Mononuclear cell (primary cell): Measurements from ENCODE around the gene IFIT3. TPM values are rescaled to one million over a fixed set of nuclear protein-coding genes. Genes with fewer than 3 reads are reported as not detected.
"Not testable (repeated sequence)": the region's sequence is repeated elsewhere in the genome, so short reads cannot be mapped to it uniquely, and the experiment has no call there.

Experiments used
- H3K27me3 ChIP-seq: 2 replicates; pipeline ENCODE4 v1.6.0; 2011; ENCODE audit warnings: low read length, control low read depth; ENCODE audit not compliant: insufficient read depth
- H3K4me1 ChIP-seq: 2 replicates; pipeline ENCODE4 v1.5.1; 2011; ENCODE audit warnings: mild to moderate bottlenecking, low read length, control low read depth; ENCODE audit not compliant: insufficient read depth
- H3K4me3 ChIP-seq: 2 replicates; pipeline ENCODE4 v1.5.1; 2011; ENCODE audit warnings: mild to moderate bottlenecking, low read length, moderate library complexity
- H3K9me3 ChIP-seq: 2 replicates; pipeline ENCODE4 v1.5.1; 2011; ENCODE audit warnings: low read depth, mild to moderate bottlenecking, control low read depth, low read length
- total RNA-seq: library from RNA; depleted of rRNA; stranded (reverse); fragments of >200 nt; gene quantifications from one replicate; pipeline ENCODE4 v1.2.3, GENCODE V29; 2012

Gene IFIT3
- total RNA-seq, 1 donor = 30.7 TPM

DNA sequence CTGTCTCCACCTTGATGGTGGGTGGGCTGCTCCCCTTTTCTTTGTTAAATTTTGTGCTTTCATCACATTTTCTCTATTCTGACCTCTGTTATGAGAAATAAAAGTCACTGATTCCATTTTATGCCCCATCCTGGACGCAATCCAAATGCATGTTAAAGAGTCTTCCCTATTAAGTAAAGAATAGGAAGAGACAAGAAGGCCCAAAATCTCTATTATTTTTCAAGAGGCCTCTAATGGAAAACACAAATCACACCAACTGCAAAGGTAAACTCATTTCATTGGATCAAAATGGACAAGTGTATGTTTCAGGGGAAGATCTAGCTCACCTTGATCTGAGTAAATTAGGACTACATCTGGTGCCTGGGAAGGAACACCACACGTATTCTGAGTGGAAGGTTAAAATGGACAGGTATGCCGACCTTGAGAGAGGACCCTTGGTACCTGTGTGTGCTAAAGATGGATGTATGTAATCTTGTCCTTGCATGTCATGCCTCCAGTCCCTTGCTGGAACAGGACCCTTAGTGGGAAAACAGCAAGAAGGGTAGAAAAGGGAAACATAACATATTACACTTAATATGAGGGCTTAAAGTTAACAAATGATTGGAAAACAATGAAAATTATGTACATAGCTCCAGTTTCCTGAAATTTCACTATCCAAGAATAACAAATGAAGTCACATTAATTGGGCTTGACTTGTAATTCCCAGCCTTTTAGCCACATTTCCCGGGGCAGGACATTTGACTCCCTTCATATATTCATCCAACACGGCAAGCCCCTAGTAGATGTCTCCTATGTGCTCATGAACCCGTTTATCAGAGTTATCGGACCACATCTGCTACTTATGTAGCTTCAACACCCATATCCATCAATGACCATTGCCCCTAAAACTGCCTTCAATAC, 18.4 kb upstream of the IFIT3 start:
- Histone ChIP-seq H3K4me1 (peaks cover 4% of the 10 kb centered on the region), H3K4me3 (no peak overlapping the region), H3K9me3 (no peaks in the 10 kb centered on the region), H3K27me3 (no peaks in the 10 kb centered on the region)

GRCh38 chr10:89310056-89310893, 17.5 kb upstream of the IFIT3 start:
- no peaks in the 10 kb centered on the region for H3K27me3 ChIP-seq
- H3K4me3 ChIP-seq = no peak overlapping the region
- no peaks in the 10 kb centered on the region for H3K4me1 ChIP-seq
- H3K9me3 ChIP-seq = no peaks in the 10 kb centered on the region

GRCh38 chr10:89312973-89313372, 14.8 kb upstream of the IFIT3 start:
- no peaks in the 10 kb centered on the region for H3K9me3 ChIP-seq
- H3K4me3 ChIP-seq = no peak overlapping the region
- no peaks in the 10 kb centered on the region for H3K27me3 ChIP-seq
- no peaks in the 10 kb centered on the region for H3K4me1 ChIP-seq

DNA sequence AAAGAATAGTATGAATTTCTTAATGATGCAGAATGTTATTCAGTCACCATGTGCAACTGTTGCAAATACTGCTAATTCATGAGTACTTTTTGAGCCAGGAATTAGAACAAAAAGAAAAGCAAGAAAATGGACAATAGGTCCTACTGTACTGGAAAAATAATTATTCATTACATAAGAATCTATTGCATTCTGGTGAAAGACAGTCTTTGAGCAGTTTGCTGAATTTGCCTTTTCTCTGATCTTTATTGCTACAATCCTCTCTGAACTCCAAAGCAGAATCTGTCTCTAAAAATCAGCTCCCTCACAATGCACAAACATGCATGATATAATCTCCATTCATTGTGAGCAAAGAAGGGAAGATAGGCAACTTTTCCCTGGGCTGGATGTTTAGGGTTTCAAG, 13.1 kb upstream of the IFIT3 start:
- Histone ChIP-seq H3K9me3 (no peaks in the 10 kb centered on the region), H3K4me1 (no peaks in the 10 kb centered on the region), H3K4me3 (no peak overlapping the region), H3K27me3 (no peaks in the 10 kb centered on the region)

GRCh38 chr10:89318047-89318446, 9.8 kb upstream of the IFIT3 start:
- not testable (repeated sequence) for H3K27me3 ChIP-seq, H3K4me1 ChIP-seq, H3K4me3 ChIP-seq, H3K9me3 ChIP-seq

DNA sequence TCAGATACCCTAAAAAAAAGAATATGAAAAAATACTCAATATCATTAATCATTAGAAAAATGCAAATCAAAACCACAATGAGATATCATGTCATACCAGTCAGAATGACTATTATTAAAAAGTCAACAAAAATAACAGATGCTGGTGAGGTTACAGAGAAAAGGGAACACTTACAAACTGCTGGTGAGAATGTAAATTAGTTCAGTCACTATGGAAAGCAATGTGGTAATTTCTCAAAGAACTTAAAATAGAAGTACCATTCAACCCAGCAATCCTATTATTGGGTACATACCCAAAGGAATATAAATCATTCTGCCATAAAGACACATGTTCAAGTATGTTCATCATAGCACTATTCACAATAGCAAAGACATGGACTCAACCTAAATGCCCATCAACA, 2.7 kb upstream of the IFIT3 start:
- H3K4me3 ChIP-seq, H3K27me3 ChIP-seq, H3K9me3 ChIP-seq: not testable (repeated sequence)

DNA sequence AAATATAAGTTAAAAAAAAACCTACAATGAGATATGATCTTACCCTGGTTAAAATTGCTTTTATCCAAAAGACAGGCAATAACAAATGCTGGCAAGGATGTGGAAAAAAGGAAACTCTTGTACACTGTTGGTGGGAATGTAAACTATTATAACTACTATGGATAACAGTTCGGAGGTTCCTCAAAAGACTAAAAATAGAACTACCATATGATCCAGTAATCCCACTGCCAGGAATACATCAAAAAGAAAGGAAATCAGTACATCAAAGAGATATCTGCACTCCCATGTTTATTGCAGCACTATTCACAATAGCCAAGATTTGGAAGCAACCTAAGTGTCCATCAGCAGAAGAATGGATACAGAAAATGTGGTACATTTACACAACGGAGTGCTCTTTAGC, 1.9 kb upstream of the IFIT3 start:
- H3K4me1 ChIP-seq = peaks cover 42% of the 10 kb centered on the region
- H3K9me3 ChIP-seq, H3K27me3 ChIP-seq, H3K4me3 ChIP-seq: not testable (repeated sequence)

More for the DNA sequence above, 2.7 kb upstream of the IFIT3 start:
- H3K4me1 ChIP-seq = peaks cover 34% of the 10 kb centered on the region

DNA sequence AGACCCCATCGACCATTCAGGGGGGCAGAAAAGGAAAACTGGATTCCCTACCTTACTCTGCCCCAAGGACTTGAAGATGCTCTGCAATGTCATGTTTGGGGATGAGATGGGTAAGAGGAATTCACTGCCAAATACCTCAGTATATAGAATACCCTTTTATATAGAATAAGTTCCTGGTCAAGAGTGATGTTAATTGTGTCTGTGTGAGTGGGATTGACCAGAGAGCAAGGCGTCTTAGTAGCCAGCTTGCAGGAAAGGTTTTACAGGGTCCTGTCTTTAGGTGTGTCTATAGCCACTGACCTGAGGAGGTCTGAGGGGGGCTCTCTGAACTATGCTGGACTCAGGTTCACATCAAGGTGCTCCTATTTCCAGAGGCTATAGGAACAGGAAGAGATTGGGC, 1.4 kb downstream of the IFIT3 start:
- peaks cover 75% of the 10 kb centered on the region for H3K4me1 ChIP-seq
- H3K27me3 ChIP-seq = no peaks in the 10 kb centered on the region
- no peaks in the 10 kb centered on the region for H3K9me3 ChIP-seq
- H3K4me3 ChIP-seq = peak overlapping the region; percentile 55

DNA sequence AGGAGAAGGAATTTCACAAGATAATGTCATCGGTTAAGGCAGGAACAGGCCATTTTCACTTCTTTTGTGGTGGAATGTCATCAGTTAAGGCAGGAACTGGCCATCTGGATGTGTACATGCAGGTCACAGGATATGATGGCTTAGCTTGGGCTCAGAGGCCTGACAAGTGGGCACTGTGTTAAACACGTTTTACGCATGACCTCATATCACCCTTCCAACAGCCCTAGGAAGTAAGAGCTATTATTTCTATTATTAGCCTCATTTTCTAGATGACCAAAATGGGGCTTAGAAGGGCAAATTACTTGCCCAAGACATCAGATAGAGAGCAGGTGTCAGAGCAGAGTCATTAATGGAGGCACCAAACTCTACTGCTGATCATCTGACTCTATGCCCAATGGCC, 2.2 kb downstream of the IFIT3 start:
- Histone ChIP-seq H3K4me3 (peak overlapping the region; percentile 12), H3K4me1 (peaks cover 83% of the 10 kb centered on the region)
- H3K27me3 ChIP-seq, H3K9me3 ChIP-seq: not testable (repeated sequence)

DNA sequence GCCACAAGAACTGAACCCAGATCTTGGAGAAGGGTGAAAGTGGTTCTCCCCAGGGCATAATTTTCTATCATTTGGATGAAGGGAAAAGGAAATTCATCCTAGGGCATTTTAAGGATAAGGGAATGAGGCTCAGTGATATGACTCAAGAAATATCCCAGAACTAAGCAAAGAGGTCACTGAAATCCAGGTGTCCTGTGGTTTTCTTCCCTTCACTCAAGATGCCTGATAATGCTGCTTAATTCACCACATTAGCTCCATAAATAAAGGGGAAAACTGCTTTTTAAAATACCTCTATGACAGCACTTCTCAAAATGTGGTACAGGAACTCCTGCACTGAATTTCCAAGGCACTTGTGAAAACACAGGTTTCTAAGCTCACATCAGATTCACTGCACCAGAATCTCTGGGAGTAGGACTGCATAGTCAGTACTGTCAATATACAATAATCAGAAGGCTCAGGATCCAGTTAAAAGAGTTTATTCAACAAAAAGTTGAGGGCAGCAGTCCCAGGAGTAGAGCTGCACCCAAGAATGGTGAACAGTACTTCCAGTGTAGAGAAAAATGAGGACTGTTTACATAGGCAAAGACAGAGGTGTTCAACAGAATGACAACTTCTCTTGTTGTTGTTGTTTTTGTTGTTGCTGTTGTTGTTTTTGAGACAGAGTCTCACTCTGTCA, 2.9 kb downstream of the IFIT3 start:
- H3K4me1 ChIP-seq = peaks cover 90% of the 10 kb centered on the region

GRCh38 chr10:89331487-89332122, 3.8 kb downstream of the IFIT3 start:
- Histone ChIP-seq H3K4me3 (peak overlapping the region; percentile 55), H3K4me1 (peaks cover 97% of the 10 kb centered on the region)
- H3K27me3 ChIP-seq, H3K9me3 ChIP-seq: not testable (repeated sequence)

More for the DNA sequence above, 2.9 kb downstream of the IFIT3 start:
- Histone ChIP-seq H3K4me3 (peak overlapping the region; percentile 12), H3K27me3 (no peaks in the 10 kb centered on the region), H3K9me3 (no peaks in the 10 kb centered on the region)

DNA sequence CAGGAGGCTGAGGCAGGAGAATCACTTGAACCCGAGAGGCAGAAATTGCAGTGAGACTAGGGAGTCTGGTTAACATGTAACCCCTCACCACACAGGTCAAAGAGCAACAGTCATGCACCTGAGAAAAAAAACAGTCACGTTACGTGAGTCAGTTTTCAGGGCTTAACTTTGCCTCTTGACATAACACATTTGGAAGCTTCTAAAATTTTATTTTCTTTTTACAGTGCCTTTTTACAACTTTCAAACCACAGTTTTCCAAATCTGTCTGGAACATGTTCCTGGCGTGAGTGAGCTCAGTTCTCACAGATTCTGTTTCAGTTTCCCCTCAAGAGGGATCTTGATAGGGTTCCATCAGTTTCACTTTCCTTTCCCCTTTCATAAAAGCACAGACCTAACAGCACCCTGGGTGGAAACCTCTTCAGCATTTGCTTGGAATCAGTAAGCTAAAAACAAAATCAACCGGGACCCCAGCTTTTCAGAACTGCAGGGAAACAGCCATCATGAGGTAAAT, 4.4 kb downstream of the IFIT3 start:
- Histone ChIP-seq H3K4me1 (peaks cover 94% of the 10 kb centered on the region), H3K27me3 (no peaks in the 10 kb centered on the region), H3K9me3 (no peaks in the 10 kb centered on the region), H3K4me3 (peak overlapping the region; percentile 55)

GRCh38 chr10:89335226-89335625, 7.4 kb downstream of the IFIT3 start:
- peaks cover 69% of the 10 kb centered on the region for H3K4me1 ChIP-seq

GRCh38 chr10:89336241-89336640, 8.4 kb downstream of the IFIT3 start:
- Histone ChIP-seq H3K4me3 (no peak overlapping the region), H3K27me3 (no peaks in the 10 kb centered on the region), H3K9me3 (no peaks in the 10 kb centered on the region), H3K4me1 (peaks cover 59% of the 10 kb centered on the region)

More at GRCh38 chr10:89335226-89335625, 7.4 kb downstream of the IFIT3 start:
- H3K27me3 ChIP-seq = no peaks in the 10 kb centered on the region
- no peak overlapping the region for H3K4me3 ChIP-seq
- no peaks in the 10 kb centered on the region for H3K9me3 ChIP-seq
